T-cell (primary cell): ENCODE data around the gene TUBA4A. TPM values are rescaled to one million over a fixed set of nuclear protein-coding genes. Genes with fewer than 3 reads are reported as not detected.

Experiments used
- ATAC-seq, 4 experiments: fragments of 200-7000 bp in 3 of 4; fragments of 150-1000 bp in 1 of 4; cut with Tn5 transposase; replicated peaks in 1 of 4; 1 replicate in 3 of 4; 2 replicates in 1 of 4; pipeline ENCODE4 v1.10.0; 2021; ENCODE audit warnings: moderate library complexity in 3 of 4, mild to moderate bottlenecking in 2 of 4, moderate number of reproducible peaks in 1 of 4
- CTCF ChIA-PET, 2 donors: fragments of 300-600 bp; sonication (Branson Sonifier 250); formaldehyde crosslinking; loops; one replicate each; lab custom pipeline; 2022; ENCODE audit warnings: antibody characterized with exemption in 2 of 2; lab: Charles Lee
- POLR2A ChIA-PET, 2 donors: fragments of 300-600 bp; sonication (Branson Sonifier 250); formaldehyde crosslinking; loops; one replicate each; lab custom pipeline; 2022; ENCODE audit warnings: antibody characterized with exemption in 2 of 2; lab: Charles Lee
- DNase-seq, 35 experiments: peaks; one replicate each; pipeline versions ENCODE4 v3.0.0 to v3.0.0-alpha.2; 2013 to 2023
- H3K27ac ChIP-seq: one replicate; pipeline ENCODE4 v1.5.1; 2013; ENCODE audit warnings: low read length
- H3K27me3 ChIP-seq, 2 experiments: replicated peaks in 1 of 2; 1 replicate in 1 of 2; 2 replicates in 1 of 2; pipeline versions ENCODE4 v1.6.1 to v1.7.0; 2013; ENCODE audit warnings: low read length in 1 of 2, mixed read lengths in 1 of 2; ENCODE audit not compliant: control insufficient read depth in 2 of 2, insufficient read depth in 2 of 2; ENCODE audit errors: extremely low read depth in 1 of 2
- H3K36me3 ChIP-seq, 2 donors: 1 replicate in 1 of 2; 2 replicates in 1 of 2; pipeline versions ENCODE4 v1.6.1 to v1.7.0; 2013; ENCODE audit warnings: low read length in 1 of 2; ENCODE audit not compliant: control insufficient read depth in 2 of 2, insufficient read depth in 1 of 2; ENCODE audit errors: extremely low read depth in 1 of 2
- H3K4me1 ChIP-seq, 2 experiments: 1 replicate in 1 of 2; 2 replicates in 1 of 2; pipeline versions ENCODE4 v1.6.1 to v1.7.0; 2013; ENCODE audit warnings: low read length in 2 of 2, mixed read lengths in 1 of 2; ENCODE audit not compliant: insufficient read depth in 2 of 2, control insufficient read depth in 1 of 2; ENCODE audit errors: extremely low read depth in 1 of 2
- H3K4me3 ChIP-seq, 2 donors: 1 replicate in 1 of 2; 2 replicates in 1 of 2; pipeline versions ENCODE4 v1.5.1 to v1.7.0; 2013; ENCODE audit warnings: mild to moderate bottlenecking in 2 of 2, low read length in 1 of 2, moderate library complexity in 1 of 2; ENCODE audit not compliant: control insufficient read depth in 1 of 2; ENCODE audit errors: extremely low read depth in 1 of 2
- H3K9me3 ChIP-seq: 2 replicates; pipeline ENCODE4 v1.7.0; 2013
- H3K27ac Mint-ChIP-seq, 2 donors: one replicate each; pipeline ENCODE4 v1.8.0; 2020 to 2021; ENCODE audit warnings: mild to moderate bottlenecking in 2 of 2, mixed read lengths in 2 of 2
- H3K27me3 Mint-ChIP-seq, 2 donors: one replicate each; pipeline ENCODE4 v1.8.0; 2021 to 2022; ENCODE audit warnings: mixed read lengths in 2 of 2
- H3K36me3 Mint-ChIP-seq: one replicate; pipeline ENCODE4 v1.8.0; 2021; ENCODE audit warnings: mixed read lengths
- H3K4me1 Mint-ChIP-seq, 3 donors: one replicate each; pipeline ENCODE4 v1.8.0; 2020 to 2022; ENCODE audit warnings: mixed read lengths in 3 of 3, mild to moderate bottlenecking in 1 of 3
- H3K4me3 Mint-ChIP-seq, 3 donors: one replicate each; pipeline ENCODE4 v1.8.0; 2020 to 2022; ENCODE audit warnings: mild to moderate bottlenecking in 3 of 3, mixed read lengths in 3 of 3, moderate library complexity in 3 of 3
- H3K9me3 Mint-ChIP-seq, 3 donors: one replicate each; pipeline ENCODE4 v1.8.0; 2020 to 2022; ENCODE audit warnings: mixed read lengths in 3 of 3
- WGBS: methylation state at CpG from one replicate; pipeline ENCODE4 v1.1.5; 2013; ENCODE audit warnings: missing lambda C conversion rate; ENCODE audit not compliant: insufficient coverage; 5-methylcytosine and 5-hydroxymethylcytosine counted together
- total RNA-seq, 35 experiments: library from RNA in 6 of 35; stranded (reverse) in 6 of 35; fragments of 120-200 nt in 1 of 35; gene quantifications; one replicate each; pipeline versions ENCODE4 v1.2.1 to v1.2.4 and lab custom pipeline; 2013 to 2026

Gene TUBA4A
- total RNA-seq, 5 donors from 2014 or later (not counting 1 experiment from before 2014, with no cell fraction given), result 108 to 196 (median 121) TPM

GRCh38 chr2:219273937-219274336, 20.2 kb upstream of the TUBA4A start:
- ChIA-PET POLR2A (interaction anchor here in 1 of 2 donors (0.7 kb wide), 1 partner anchor 19 kb away, joined by 4 read pairs; no protein-coding TSS in a partner anchor), CTCF (interaction anchor here in 1 of 2 donors (0.6 to 1.8 kb wide), 2 partner anchors 19 to 21 kb away, joined by 3 to 8 read pairs; no protein-coding TSS in a partner anchor)
- H3K27ac ChIP-seq, result no peak overlapping the region
- no peaks in the 10 kb centered on the region for H3K9me3 ChIP-seq
- Mint-ChIP-seq H3K4me1 (peaks cover 17 to 19% (median 19%) of the 10 kb centered on the region in 3 donors), H3K36me3 (no peaks in the 10 kb centered on the region), H3K27ac (no peak overlapping the region), H3K27me3 (no peaks in the 10 kb centered on the region), H3K4me3 (no peak overlapping the region), H3K9me3 (no peaks in the 10 kb centered on the region)
- H3K4me1 ChIP-seq, result peaks cover 11 to 16% of the 10 kb centered on the region in 2 experiments
- no peaks in the 10 kb centered on the region for H3K36me3 ChIP-seq
- ATAC-seq (no peak), DNase-seq (no peak)
- peaks cover 0 to 16% of the 10 kb centered on the region in 2 experiments for H3K27me3 ChIP-seq
- no peak overlapping the region for H3K4me3 ChIP-seq
- 75% methylated on average over 2 of the region's 3 CpGs for WGBS

GRCh38 chr2:219272995-219273394, 19.3 kb upstream of the TUBA4A start:
- ATAC-seq (no peak), DNase-seq (no peak)
- peaks cover 8 to 10% (median 10%) of the 10 kb centered on the region in 3 donors for H3K4me1 Mint-ChIP-seq
- H3K4me3 Mint-ChIP-seq, result no peak overlapping the region
- no peak overlapping the region for H3K27ac Mint-ChIP-seq
- Histone ChIP-seq H3K27ac (no peak overlapping the region), H3K27me3 (peaks cover 0 to 16% of the 10 kb centered on the region in 2 experiments), H3K9me3 (no peaks in the 10 kb centered on the region), H3K4me3 (no peak overlapping the region), H3K4me1 (peaks cover 3 to 7% of the 10 kb centered on the region in 2 experiments), H3K36me3 (no peaks in the 10 kb centered on the region)
- H3K36me3 Mint-ChIP-seq, result no peaks in the 10 kb centered on the region
- H3K27me3 Mint-ChIP-seq, result no peaks in the 10 kb centered on the region
- CTCF ChIA-PET, result interaction anchor here in 1 of 2 donors (1.8 kb wide), 1 partner anchor 22 kb away, joined by 8 read pairs; no protein-coding TSS in a partner anchor
- POLR2A ChIA-PET, result no interaction called here
- H3K9me3 Mint-ChIP-seq, result no peaks in the 10 kb centered on the region
- 67% methylated on average over 1 of the region's 2 CpGs for WGBS

- H3K9me3 ChIP-seq, result no peaks in the 10 kb centered on the region
- H3K27ac ChIP-seq, result no peak overlapping the region
- H3K27me3 Mint-ChIP-seq, result no peaks in the 10 kb centered on the region
- H3K4me1 ChIP-seq, result peaks cover 0 to under 1% of the 10 kb centered on the region in 2 experiments
- H3K4me1 Mint-ChIP-seq, result peaks cover 1 to 3% (median 3%) of the 10 kb centered on the region in 3 donors
- 89% methylated on average over 3 of the region's 4 CpGs for WGBS
- peaks cover 0 to 16% of the 10 kb centered on the region in 2 experiments for H3K27me3 ChIP-seq
- POLR2A ChIA-PET, result no interaction called here
- H3K4me3 Mint-ChIP-seq, result no peak overlapping the region
- no peaks in the 10 kb centered on the region for H3K36me3 ChIP-seq
- H3K27ac Mint-ChIP-seq, result no peak overlapping the region
- no peak for ATAC-seq
- no peak overlapping the region for H3K4me3 ChIP-seq
- no peaks in the 10 kb centered on the region for H3K9me3 Mint-ChIP-seq
- no peak for DNase-seq
- H3K36me3 Mint-ChIP-seq, result no peaks in the 10 kb centered on the region
- CTCF ChIA-PET, result no interaction called here
Measured at GRCh38 chr2:219272356-219272755, 18.6 kb upstream of the TUBA4A start.

GRCh38 chr2:219271021-219271420, 17.3 kb upstream of the TUBA4A start:
- no peaks in the 10 kb centered on the region for H3K4me1 ChIP-seq
- no peaks in the 10 kb centered on the region for H3K36me3 ChIP-seq
- ChIA-PET CTCF (interaction anchor here in 1 of 2 donors (1.6 kb wide), 1 partner anchor 16 kb away, joined by 4 read pairs; no protein-coding TSS in a partner anchor), POLR2A (interaction anchor here in 1 of 2 donors (0.6 kb wide), 1 partner anchor 12 kb away, joined by 7 read pairs; no protein-coding TSS in a partner anchor)
- Mint-ChIP-seq H3K36me3 (no peaks in the 10 kb centered on the region), H3K4me3 (no peak overlapping the region), H3K9me3 (no peaks in the 10 kb centered on the region), H3K27me3 (no peaks in the 10 kb centered on the region), H3K27ac (no peak overlapping the region), H3K4me1 (no peaks in the 10 kb centered on the region)
- 83% methylated on average over 2 of the region's 2 CpGs for WGBS
- no peak overlapping the region for H3K4me3 ChIP-seq
- no peaks in the 10 kb centered on the region for H3K9me3 ChIP-seq
- no peak overlapping the region for H3K27ac ChIP-seq
- no peak for ATAC-seq
- no peak for DNase-seq
- peaks cover 0 to 16% of the 10 kb centered on the region in 2 experiments for H3K27me3 ChIP-seq

- Mint-ChIP-seq H3K36me3 (no peaks in the 10 kb centered on the region), H3K4me3 (no peak overlapping the region), H3K4me1 (no peaks in the 10 kb centered on the region), H3K27me3 (no peaks in the 10 kb centered on the region), H3K27ac (no peak overlapping the region), H3K9me3 (no peaks in the 10 kb centered on the region)
- WGBS, result 90% methylated on average over 5 of the region's 5 CpGs
- ChIA-PET POLR2A (no interaction called here), CTCF (interaction anchor here in 1 of 2 donors (1.6 kb wide), 1 partner anchor 15 kb away, joined by 4 read pairs; no protein-coding TSS in a partner anchor)
- Histone ChIP-seq H3K27me3 (peaks cover 0 to 16% of the 10 kb centered on the region in 2 experiments), H3K4me1 (no peaks in the 10 kb centered on the region), H3K9me3 (no peaks in the 10 kb centered on the region), H3K27ac (no peak overlapping the region), H3K36me3 (no peaks in the 10 kb centered on the region), H3K4me3 (no peak overlapping the region)
- ATAC-seq, result no peak
- no peak for DNase-seq
Measured at GRCh38 chr2:219270055-219270372, 16.3 kb upstream of the TUBA4A start.

- Histone ChIP-seq H3K27me3 (peaks cover 0 to 16% of the 10 kb centered on the region in 2 experiments), H3K9me3 (no peaks in the 10 kb centered on the region), H3K4me1 (no peaks in the 10 kb centered on the region), H3K27ac (no peak overlapping the region), H3K36me3 (no peaks in the 10 kb centered on the region), H3K4me3 (no peak overlapping the region)
- no peaks in the 10 kb centered on the region for H3K9me3 Mint-ChIP-seq
- POLR2A ChIA-PET, result no interaction called here
- H3K27ac Mint-ChIP-seq, result no peak overlapping the region
- H3K4me1 Mint-ChIP-seq, result no peaks in the 10 kb centered on the region
- H3K36me3 Mint-ChIP-seq, result no peaks in the 10 kb centered on the region
- H3K27me3 Mint-ChIP-seq, result no peaks in the 10 kb centered on the region
- no peak overlapping the region for H3K4me3 Mint-ChIP-seq
- DNase-seq, result no peak
- CTCF ChIA-PET, result interaction anchor here in 1 of 2 donors (1.6 kb wide), 1 partner anchor 15 kb away, joined by 4 read pairs; no protein-coding TSS in a partner anchor
- WGBS, result 91% methylated on average over 8 of the region's 8 CpGs
- ATAC-seq, result no peak
Measured at GRCh38 chr2:219269362-219270054, 15.8 kb upstream of the TUBA4A start.
